PC-3 (cell line): Measurements from ENCODE around the gene SEC22A.

Source experiments
- CTCF ChIP-seq: fragments of 300-600 bp; sonication (generic); conservative IDR thresholded peaks from 2 replicates; pipeline ENCODE4 v1.5.1; 2017; ENCODE audit warnings: antibody characterized with exemption, low read depth, mild to moderate bottlenecking, low read length
- EZH2 ChIP-seq: fragments of 300-600 bp; sonication (generic); IDR thresholded peaks from one replicate; pipeline ENCODE4 v1.6.1; 2017; ENCODE audit warnings: antibody characterized with exemption, mild to moderate bottlenecking, low read length; ENCODE audit not compliant: unreplicated experiment

GRCh38 chr3:123319760-123320159 lies 118.0 kb downstream of the SEC22A start:
- TF ChIP-seq CTCF (no peak), EZH2 (no peak)
